WTC11 (cell line): Measurements from ENCODE around the gene PIPOX.

ENCODE experiments used
- CREB1 ChIP-seq: sonication (generic); formaldehyde crosslinking; IDR thresholded peaks from 2 replicates; pipeline ENCODE4 v1.8.0; 2023; ENCODE audit warnings: mild to moderate bottlenecking, missing genetic modification reagents
- CTCF ChIP-seq: fragments of 200-600 bp; IDR thresholded peaks from 2 replicates; pipeline ENCODE4 v1.8.0; 2022; ENCODE audit warnings: antibody characterized with exemption
- ERG ChIP-seq: fragments of 250-450 bp; sonication (Bioruptor Pico); IDR thresholded peaks from 2 replicates; pipeline ENCODE4 v1.8.0; 2021; ENCODE audit warnings: mild to moderate bottlenecking
- FOXJ3 ChIP-seq: sonication (generic); formaldehyde crosslinking; IDR thresholded peaks from 2 replicates; pipeline ENCODE4 v1.9.0; 2021; ENCODE audit warnings: missing genetic modification reagents, mild to moderate bottlenecking, borderline replicate concordance
- HMGXB4 ChIP-seq: sonication (generic); formaldehyde crosslinking; IDR thresholded peaks from 2 replicates; pipeline ENCODE4 v1.8.1; 2023; ENCODE audit warnings: mild to moderate bottlenecking, moderate library complexity, missing genetic modification reagents
- MAX ChIP-seq: sonication (generic); formaldehyde crosslinking; IDR thresholded peaks from 2 replicates; pipeline ENCODE4 v1.8.0; 2022; ENCODE audit warnings: mild to moderate bottlenecking, missing genetic modification reagents
- NFYB ChIP-seq: sonication (generic); formaldehyde crosslinking; conservative IDR thresholded peaks from 2 replicates; pipeline ENCODE4 v1.8.0; 2022; ENCODE audit warnings: low read depth, missing genetic modification reagents
- OVOL2 ChIP-seq: fragments of 250-450 bp; sonication (Bioruptor Pico); IDR thresholded peaks from 2 replicates; pipeline ENCODE4 v1.9.0; 2021; ENCODE audit warnings: mild to moderate bottlenecking, borderline replicate concordance
- RELA ChIP-seq: sonication (generic); formaldehyde crosslinking; IDR thresholded peaks from 2 replicates; pipeline ENCODE4 v1.8.1; 2022; ENCODE audit warnings: missing genetic modification reagents, mild to moderate bottlenecking, borderline replicate concordance
- SMAD3 ChIP-seq: sonication (generic); formaldehyde crosslinking; IDR thresholded peaks from 2 replicates; pipeline ENCODE4 v1.8.0; 2022; ENCODE audit warnings: missing genetic modification reagents, mild to moderate bottlenecking, borderline replicate concordance
- SMAD4 ChIP-seq: sonication (generic); formaldehyde crosslinking; IDR thresholded peaks from 2 replicates; pipeline ENCODE4 v1.8.0; 2022; ENCODE audit warnings: mild to moderate bottlenecking, missing genetic modification reagents
- USF1 ChIP-seq: sonication (generic); formaldehyde crosslinking; IDR thresholded peaks from 2 replicates; pipeline ENCODE4 v1.8.0; 2022; ENCODE audit warnings: mild to moderate bottlenecking, missing genetic modification reagents
- ZNF138 ChIP-seq: sonication (generic); formaldehyde crosslinking; conservative IDR thresholded peaks from 2 replicates; pipeline ENCODE4 v1.8.1; 2022; ENCODE audit warnings: mild to moderate bottlenecking, moderate library complexity, missing genetic modification reagents
- ZSCAN18 ChIP-seq: fragments of 250-450 bp; sonication (Bioruptor Pico); IDR thresholded peaks from 2 replicates; pipeline ENCODE4 v2.1.2; 2022; ENCODE audit warnings: mild to moderate bottlenecking, moderate library complexity

- TF ChIP-seq CTCF: no peak
- no peak for TF ChIP-seq FOXJ3
- TF ChIP-seq RELA: no peak
- no peak for TF ChIP-seq SMAD4
- no peak for TF ChIP-seq USF1
- TF ChIP-seq NFYB (CRISPR knock-in tag): no peak
- TF ChIP-seq HMGXB4: no peak
- no peak for TF ChIP-seq ZNF138 (CRISPR knock-in tag)
- TF ChIP-seq ERG (CRISPR knock-in tag): no peak
- TF ChIP-seq ZSCAN18 (CRISPR knock-in tag): no peak
- no peak for TF ChIP-seq MAX (CRISPR knock-in tag)
- no peak for TF ChIP-seq OVOL2 (CRISPR knock-in tag)
- TF ChIP-seq SMAD3 (CRISPR knock-in tag): no peak
- TF ChIP-seq CREB1 (CRISPR knock-in tag): no peak
Measured at GRCh38 chr17:29036584-29036983, 6.4 kb upstream of the PIPOX start.
